Left ventricle myocardium inferior (tissue), 1 donor: ENCODE results near the gene PAFAH2. TPM values are rescaled to one million over a fixed set of nuclear protein-coding genes. Genes with fewer than 3 reads are reported as not detected.

Source experiments
- DNase-seq: peaks from one replicate; pipeline ENCODE4 v3.0.0-alpha.2; 2020
- H3K27ac ChIP-seq: fragments of 200-600 bp; replicated peaks from 2 replicates; pipeline ENCODE4 v1.8.0; 2021
- H3K27me3 ChIP-seq: fragments of 200-600 bp; 2 replicates; pipeline ENCODE4 v1.8.0; 2021; ENCODE audit warnings: low read depth
- H3K36me3 ChIP-seq: fragments of 200-600 bp; 2 replicates; pipeline ENCODE4 v1.8.0; 2021
- H3K4me1 ChIP-seq: fragments of 200-600 bp; 2 replicates; pipeline ENCODE4 v1.8.0; 2021
- H3K4me3 ChIP-seq: fragments of 200-600 bp; 2 replicates; pipeline ENCODE4 v1.8.0; 2021; ENCODE audit warnings: mild to moderate bottlenecking, moderate library complexity
- H3K9me3 ChIP-seq: fragments of 200-600 bp; replicated peaks from 2 replicates; pipeline ENCODE4 v1.8.0; 2021
- CTCF ChIP-seq: fragments of 200-600 bp; IDR thresholded peaks from 2 replicates; pipeline ENCODE4 v1.8.0; 2021; ENCODE audit warnings: antibody characterized with exemption, mild to moderate bottlenecking, borderline replicate concordance
- intact Hi-C: fragments of 100-400 bp; cut with micrococcal nuclease; formaldehyde crosslinking; loops from one replicate; pipeline ENCODE4 v1.11.0; 2022
- total RNA-seq: library from RNA; stranded (reverse); fragmentation: NEBNext Ultra II Directional; extraction: Animal tissue kit (Norgen Biotek cat#: 25700); gene quantifications from one replicate; pipeline ENCODE4 v1.2.1, GENCODE V29; 2021
- donor health status: DM: no; HTN: yes; CAD: no; lungs with severe emphysema.

PAFAH2 gene
- total RNA-seq, 1 donor from 2014 or later, result 10.6 TPM

- no peaks in the 10 kb centered on the region for H3K9me3 ChIP-seq
- TF ChIP-seq CTCF, result no peak
- no peaks in the 10 kb centered on the region for H3K36me3 ChIP-seq
- DNase-seq, result no peak
- intact Hi-C loops, result no loop called here
- H3K4me1 ChIP-seq, result peaks cover 91% of the 10 kb centered on the region
- peak overlapping the region; percentile 60 for H3K4me3 ChIP-seq
- H3K27ac ChIP-seq, result peak overlapping the region; percentile 94
- H3K27me3 ChIP-seq, result no peaks in the 10 kb centered on the region
Measured at GRCh38 chr1:26020941-26021646, 23.2 kb upstream of the PAFAH2 start.

DNA sequence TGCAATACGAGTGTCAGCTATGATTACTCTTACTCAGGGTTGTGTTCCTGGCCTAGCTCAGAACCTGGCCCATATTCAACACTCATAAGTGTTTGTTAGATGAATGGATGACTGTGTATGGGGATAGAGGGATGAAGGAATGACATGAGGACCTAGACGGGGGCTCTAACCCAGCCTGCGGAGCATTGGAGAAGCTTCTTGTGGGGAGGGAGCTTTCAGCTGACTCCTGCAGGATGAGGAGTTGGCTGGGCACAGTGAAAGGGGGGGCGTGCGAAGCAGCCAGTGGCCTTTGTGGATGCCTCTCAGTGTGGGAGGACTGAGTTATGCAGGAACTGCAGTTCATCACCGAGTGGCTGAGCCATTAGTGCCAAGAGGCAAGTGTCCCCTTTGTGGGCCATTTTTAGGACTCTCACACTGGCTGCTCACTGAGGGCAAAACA lies 22.5 kb upstream of the PAFAH2 start:
- Histone ChIP-seq H3K4me3 (peak overlapping the region; percentile 60), H3K27ac (peak overlapping the region; percentile 94), H3K27me3 (no peaks in the 10 kb centered on the region), H3K4me1 (peaks cover 96% of the 10 kb centered on the region), H3K9me3 (no peaks in the 10 kb centered on the region), H3K36me3 (no peaks in the 10 kb centered on the region)
- intact Hi-C loops, result no loop called here
- DNase-seq, result no peak
- no peak for TF ChIP-seq CTCF

DNA sequence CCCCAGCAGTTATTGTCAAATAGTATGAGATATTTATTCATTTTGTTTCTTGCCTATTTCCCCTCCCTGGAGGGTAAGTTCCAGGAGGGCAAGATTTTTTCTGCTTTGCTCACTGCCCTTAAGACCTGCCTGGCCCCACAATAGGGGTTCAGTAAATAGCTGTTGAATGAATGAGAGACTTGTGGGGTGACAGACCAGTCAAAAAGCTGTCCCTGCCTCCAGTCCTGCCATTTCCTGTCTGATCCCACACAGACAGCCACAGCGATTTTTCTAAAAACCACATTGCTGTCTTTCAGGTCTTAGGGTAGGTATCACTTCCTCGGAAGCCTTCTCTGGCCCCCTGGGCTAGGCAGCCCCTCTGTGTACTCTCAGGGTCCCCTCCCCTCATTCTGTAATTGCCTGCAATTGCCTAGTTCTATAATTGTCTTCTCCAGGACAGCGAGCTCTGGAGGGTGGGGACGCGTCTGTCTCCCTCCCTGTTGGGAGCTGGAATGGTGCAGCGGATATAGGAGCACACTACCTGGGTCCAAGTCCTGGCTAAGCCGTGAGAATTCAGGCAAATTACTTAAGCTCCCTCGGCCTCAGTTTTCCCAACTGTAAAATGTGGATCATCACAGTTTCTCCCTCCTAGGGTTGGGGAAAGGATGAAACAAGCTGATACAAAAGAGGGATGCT lies 21.9 kb upstream of the PAFAH2 start:
- Histone ChIP-seq H3K27ac (peak overlapping the region; percentile 94), H3K9me3 (no peaks in the 10 kb centered on the region), H3K4me1 (peaks cover 94% of the 10 kb centered on the region), H3K4me3 (peak overlapping the region; percentile 60), H3K27me3 (no peaks in the 10 kb centered on the region), H3K36me3 (no peaks in the 10 kb centered on the region)
- TF ChIP-seq CTCF, result no peak
- intact Hi-C loops, result no loop called here
- no peak for DNase-seq

DNA sequence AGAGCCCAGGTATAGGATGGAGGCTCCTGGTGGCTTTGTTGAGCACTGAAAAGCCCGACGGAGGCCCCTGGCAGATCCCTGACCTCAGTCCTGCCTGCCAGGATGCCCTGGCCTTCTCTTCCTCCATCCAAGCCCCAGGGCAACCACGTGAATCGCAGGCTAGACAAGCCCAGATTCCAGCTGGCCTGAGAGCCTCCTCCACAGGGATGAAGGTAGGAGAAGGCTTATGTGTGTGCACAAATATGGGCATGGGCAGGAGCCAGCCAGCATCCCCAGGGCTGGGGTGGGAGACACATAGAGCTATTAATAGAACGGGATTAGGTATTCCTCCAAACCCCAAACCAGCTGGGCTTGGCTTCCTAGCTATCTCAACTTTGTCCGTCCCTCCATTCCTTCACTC lies 19.7 kb upstream of the PAFAH2 start:
- no peak overlapping the region for H3K4me3 ChIP-seq
- intact Hi-C loops, result no loop called here
- DNase-seq, result no peak
- H3K27ac ChIP-seq, result peak overlapping the region; percentile 94
- TF ChIP-seq CTCF, result no peak
- H3K27me3 ChIP-seq, result no peaks in the 10 kb centered on the region
- no peaks in the 10 kb centered on the region for H3K36me3 ChIP-seq
- H3K4me1 ChIP-seq, result peaks cover 72% of the 10 kb centered on the region
- no peaks in the 10 kb centered on the region for H3K9me3 ChIP-seq

- H3K4me1 ChIP-seq, result peaks cover 66% of the 10 kb centered on the region
- H3K36me3 ChIP-seq, result no peaks in the 10 kb centered on the region
- H3K4me3 ChIP-seq, result no peak overlapping the region
- no peaks in the 10 kb centered on the region for H3K9me3 ChIP-seq
- TF ChIP-seq CTCF, result no peak
- intact Hi-C loops, result no loop called here
- DNase-seq, result no peak
- H3K27me3 ChIP-seq, result no peaks in the 10 kb centered on the region
- peak overlapping the region; percentile 94 for H3K27ac ChIP-seq
Measured at GRCh38 chr1:26016953-26017545, 19.2 kb upstream of the PAFAH2 start.
